H1 (cell line): Measurements from ENCODE around the gene STIM2. TPM values are rescaled to one million over a fixed set of nuclear protein-coding genes. Genes with fewer than 3 reads are reported as not detected.

Experiments used
- CTBP2 ChIP-seq: IDR thresholded peaks from 2 replicates; pipeline ENCODE4 v1.7.0; 2011; ENCODE audit warnings: borderline replicate concordance, mild to moderate bottlenecking, moderate library complexity, mixed read lengths, low read length; ENCODE audit not compliant: insufficient read depth, insufficient read length
- RXRA ChIP-seq: IDR thresholded peaks from 2 replicates; pipeline ENCODE4 v1.6.1; 2011; ENCODE audit warnings: low read depth, mild to moderate bottlenecking, low read length, moderate library complexity; ENCODE audit not compliant: insufficient read depth
- SIN3A ChIP-seq, 2 experiments: IDR thresholded peaks in 1 of 2; conservative IDR thresholded peaks in 1 of 2; 2 replicates each; pipeline ENCODE4 v1.6.1; 2011 to 2012; ENCODE audit warnings: low read length in 2 of 2, improper control_type of control experiment in 1 of 2, low read depth in 1 of 2, mild to moderate bottlenecking in 1 of 2
- USF2 ChIP-seq: IDR thresholded peaks from 2 replicates; pipeline ENCODE4 v1.6.1; 2011; ENCODE audit warnings: low read length, improper control_type of control experiment
- polyA plus RNA-seq, 7 experiments: library from polyadenylated mRNA; depleted of rRNA in 3 of 7; stranded (reverse) in 5 of 7; unstranded in 2 of 7; fragments of >200 nt in 5 of 7; fragments of 200-250 nt in 2 of 7; gene quantifications; 1 replicate in 5 of 7; 2 replicates in 1 of 7; 4 replicates in 1 of 7; pipeline versions ENCODE4 v1.2.1 to v1.2.3, GENCODE V29; 2011 to 2013; ENCODE audit warnings: missing spikeins in 2 of 7, mixed read lengths in 2 of 7
- total RNA-seq: library from RNA; stranded (reverse); fragmentation: NEBNext Ultra II Directional; extraction: Animal tissue kit (Norgen Biotek cat#: 25700); gene quantifications from 2 replicates; pipeline ENCODE4 v1.2.1, GENCODE V29; 2021

Gene STIM2
- total and polyA plus RNA-seq, 2 of the 8 experiments (the other 6 are each of a cell fraction or from before 2014, with no cell fraction given): 22.9 to 23.0 TPM

DNA sequence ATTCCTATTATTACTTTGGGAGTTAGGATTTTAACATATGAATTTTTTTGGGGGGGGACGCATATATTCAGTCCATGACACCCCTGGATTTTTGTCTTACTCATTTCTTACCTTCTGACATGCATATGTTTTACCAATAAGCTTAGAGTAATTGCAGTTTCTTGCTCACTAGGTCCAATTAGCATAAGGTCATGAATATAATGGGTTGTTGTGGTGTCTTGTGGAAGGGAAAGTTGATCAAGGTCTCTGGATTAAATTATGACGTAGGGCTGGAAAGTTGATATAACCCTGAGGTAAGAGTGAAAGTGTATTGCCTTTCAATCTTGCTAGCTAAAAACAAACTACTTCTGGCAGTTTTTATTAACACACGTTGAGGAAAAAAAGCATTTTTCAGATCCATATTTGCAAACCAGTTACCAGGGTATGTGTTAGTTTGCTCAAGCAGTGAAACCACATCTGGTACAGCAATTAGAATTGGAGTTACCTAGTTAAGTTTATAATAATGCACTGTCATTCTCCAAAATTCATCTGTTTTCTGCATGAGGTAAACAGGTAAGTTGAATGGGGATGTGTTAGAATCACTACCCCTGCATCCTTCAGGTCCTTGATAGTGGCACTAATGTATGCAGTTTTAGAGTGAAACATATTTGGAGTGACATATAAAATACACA, 32.0 kb downstream of the STIM2 start (continued):
- TF ChIP-seq SIN3A (conservative IDR thresholded peaks at IDR 0.05 in 1 of 2, IDR thresholded peaks at IDR 0.05 in 1 of 2; ENCODE audit: low read depth in 1 of 2, low read length in 2 of 2): no peak
- TF ChIP-seq CTBP2: no peak
- no peak for TF ChIP-seq USF2
- TF ChIP-seq RXRA: no peak
